WERI-Rb-1 (cell line): Measurements from ENCODE around the gene CTNS.
"Not testable (repeated sequence)": the region's sequence is repeated elsewhere in the genome, so short reads cannot be mapped to it uniquely, and the experiment has no call there.

ENCODE experiments used
- DNase-seq: peaks from one replicate; pipeline ENCODE4 v3.0.0-alpha.2; 2020
- H3K27ac ChIP-seq: fragments of 250-450 bp; sonication (Bioruptor Pico); 2 replicates; pipeline ENCODE4 v1.5.1; 2020; ENCODE audit warnings: mild to moderate bottlenecking, moderate library complexity
- H3K27me3 ChIP-seq: fragments of 250-450 bp; sonication (Bioruptor Pico); 2 replicates; pipeline ENCODE4 v1.5.1; 2021; ENCODE audit warnings: mild to moderate bottlenecking, low read depth, moderate library complexity; ENCODE audit not compliant: insufficient read depth, severe bottlenecking
- H3K36me3 ChIP-seq: fragments of 250-450 bp; sonication (Bioruptor Pico); 2 replicates; pipeline ENCODE4 v1.5.1; 2020; ENCODE audit warnings: mild to moderate bottlenecking, moderate library complexity
- H3K4me3 ChIP-seq: 2 replicates; pipeline ENCODE4 v1.5.1; 2011; ENCODE audit warnings: low read depth, mild to moderate bottlenecking, control low read depth, low read length
- H3K9me3 ChIP-seq: fragments of 250-450 bp; sonication (Bioruptor Pico); 2 replicates; pipeline ENCODE4 v1.5.1; 2021; ENCODE audit warnings: mild to moderate bottlenecking, moderate library complexity; ENCODE audit not compliant: severe bottlenecking
- TF ChIP-seq, protein P1 (sequence below): IDR thresholded peaks from 2 replicates; pipeline ENCODE4 v1.5.1; 2011; ENCODE audit warnings: low read depth, mild to moderate bottlenecking, control low read depth, inconsistent platforms, low read length

CTNS gene

DNA sequence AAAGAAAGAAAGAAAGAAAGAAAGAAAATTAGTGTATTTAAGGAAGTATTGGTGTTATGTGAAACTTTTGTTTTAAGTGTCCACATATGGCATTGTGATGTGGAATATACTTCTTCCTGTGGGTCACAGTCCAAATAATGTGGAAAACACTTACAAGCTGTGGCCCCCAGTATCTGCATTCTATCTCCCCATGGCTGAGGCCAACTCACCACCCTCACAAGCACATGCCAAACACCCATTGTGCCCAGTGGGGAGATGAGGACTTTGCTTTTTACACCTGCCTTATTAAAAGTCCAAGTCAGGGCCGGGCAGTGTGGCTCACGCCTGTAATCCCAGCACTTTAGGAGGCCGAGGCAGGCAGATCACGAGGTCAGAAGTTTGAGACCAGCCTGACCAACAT lies 63.4 kb downstream of the CTNS start:
- H3K4me3 ChIP-seq: no peak overlapping the region
- no peak overlapping the region for H3K27ac ChIP-seq
- DNase-seq: no peak
- H3K9me3 ChIP-seq: peaks cover 5% of the 10 kb centered on the region
- peaks cover 7% of the 10 kb centered on the region; the same call in 1 of the 2 replicates for H3K36me3 ChIP-seq
- TF ChIP-seq, protein P1, sequence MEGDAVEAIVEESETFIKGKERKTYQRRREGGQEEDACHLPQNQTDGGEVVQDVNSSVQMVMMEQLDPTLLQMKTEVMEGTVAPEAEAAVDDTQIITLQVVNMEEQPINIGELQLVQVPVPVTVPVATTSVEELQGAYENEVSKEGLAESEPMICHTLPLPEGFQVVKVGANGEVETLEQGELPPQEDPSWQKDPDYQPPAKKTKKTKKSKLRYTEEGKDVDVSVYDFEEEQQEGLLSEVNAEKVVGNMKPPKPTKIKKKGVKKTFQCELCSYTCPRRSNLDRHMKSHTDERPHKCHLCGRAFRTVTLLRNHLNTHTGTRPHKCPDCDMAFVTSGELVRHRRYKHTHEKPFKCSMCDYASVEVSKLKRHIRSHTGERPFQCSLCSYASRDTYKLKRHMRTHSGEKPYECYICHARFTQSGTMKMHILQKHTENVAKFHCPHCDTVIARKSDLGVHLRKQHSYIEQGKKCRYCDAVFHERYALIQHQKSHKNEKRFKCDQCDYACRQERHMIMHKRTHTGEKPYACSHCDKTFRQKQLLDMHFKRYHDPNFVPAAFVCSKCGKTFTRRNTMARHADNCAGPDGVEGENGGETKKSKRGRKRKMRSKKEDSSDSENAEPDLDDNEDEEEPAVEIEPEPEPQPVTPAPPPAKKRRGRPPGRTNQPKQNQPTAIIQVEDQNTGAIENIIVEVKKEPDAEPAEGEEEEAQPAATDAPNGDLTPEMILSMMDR: no peak
- H3K27me3 ChIP-seq: no peaks in the 10 kb centered on the region

GRCh38 chr17:3702041-3702539 lies 65.5 kb downstream of the CTNS start:
- H3K27me3 ChIP-seq, H3K4me3 ChIP-seq, H3K9me3 ChIP-seq, H3K27ac ChIP-seq, DNase-seq, H3K36me3 ChIP-seq: not testable (repeated sequence)

GRCh38 chr17:3704931-3705717 lies 68.6 kb downstream of the CTNS start:
- DNase-seq: no peak
- no peaks in the 10 kb centered on the region for H3K27me3 ChIP-seq
- peaks cover 5% of the 10 kb centered on the region for H3K9me3 ChIP-seq
- H3K27ac ChIP-seq: no peak overlapping the region
- no peak overlapping the region for H3K4me3 ChIP-seq
- H3K36me3 ChIP-seq: peaks cover 7% of the 10 kb centered on the region
- TF ChIP-seq, protein P1: no peak

GRCh38 chr17:3705718-3705984 lies 69.1 kb downstream of the CTNS start:
- not testable (repeated sequence) for DNase-seq, H3K27ac ChIP-seq, H3K36me3 ChIP-seq, H3K27me3 ChIP-seq, H3K4me3 ChIP-seq, H3K9me3 ChIP-seq

- H3K36me3 ChIP-seq: peaks cover 17% of the 10 kb centered on the region
- no peak overlapping the region for H3K27ac ChIP-seq
- DNase-seq: no peak
- H3K27me3 ChIP-seq: no peaks in the 10 kb centered on the region
- no peaks in the 10 kb centered on the region for H3K9me3 ChIP-seq
- H3K4me3 ChIP-seq: no peak overlapping the region
- TF ChIP-seq, protein P1: no peak
These were observed 71.8 kb downstream of the CTNS start for GRCh38 chr17:3708366-3708765.

DNA sequence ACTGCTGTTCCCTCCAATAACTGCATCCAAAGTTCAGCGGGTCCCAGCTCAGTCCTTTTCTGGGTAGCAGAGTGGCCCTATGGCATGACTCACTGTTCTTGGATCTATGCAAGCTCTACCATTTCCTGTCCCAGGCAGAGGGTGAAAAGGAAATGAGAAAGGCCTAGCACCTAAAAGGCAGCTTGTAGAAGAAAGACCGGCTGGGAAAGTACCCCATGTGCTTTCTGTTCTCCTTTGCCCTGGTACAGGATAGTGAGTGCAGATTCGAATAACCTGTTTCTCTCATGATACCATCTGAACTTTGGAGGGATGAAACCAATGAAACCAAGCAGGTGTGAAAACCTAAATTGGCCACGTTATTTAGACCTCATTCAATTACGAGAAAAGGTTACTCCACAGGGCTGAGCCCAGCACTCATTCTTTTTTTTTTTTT lies 74.4 kb downstream of the CTNS start:
- no peak overlapping the region for H3K4me3 ChIP-seq
- TF ChIP-seq, protein P1: no peak
- DNase-seq: no peak
- peaks cover 33% of the 10 kb centered on the region for H3K36me3 ChIP-seq
- H3K27ac ChIP-seq: no peak overlapping the region
- no peaks in the 10 kb centered on the region for H3K27me3 ChIP-seq
- H3K9me3 ChIP-seq: no peaks in the 10 kb centered on the region
